Esophagus squamous epithelium (tissue), 5 donors: ENCODE results near the gene NMT1. TPM values are rescaled to one million over a fixed set of nuclear protein-coding genes. Genes with fewer than 3 reads are reported as not detected.
A peak's percentile ranks its signal among the peaks of the same experiment; 100 is the strongest.

ENCODE experiments used
- DNase-seq: peaks from one replicate; lab custom pipeline; 2025; lab: John Stamatoyannopoulos, UW
- H3K27ac ChIP-seq, 4 donors: fragments of 200-600 bp; sonication (generic); one replicate each; pipeline ENCODE4 v1.5.1; 2016 to 2019; ENCODE audit warnings: mild to moderate bottlenecking in 1 of 4
- H3K27me3 ChIP-seq, 4 donors: fragments of 200-600 bp; sonication (generic); 1 replicate in 3 of 4; 2 replicates in 1 of 4; pipeline versions ENCODE4 v1.5.1 to v1.6.0; 2017 to 2021; ENCODE audit warnings: antibody characterized with exemption in 1 of 4
- H3K36me3 ChIP-seq, 3 donors: fragments of 200-600 bp; sonication (generic); one replicate each; pipeline ENCODE4 v1.5.1; 2016 to 2019
- H3K4me1 ChIP-seq, 3 donors: fragments of 200-600 bp; sonication (generic); one replicate each; pipeline ENCODE4 v1.5.1; 2017 to 2019
- H3K4me3 ChIP-seq, 4 donors: fragments of 200-600 bp; sonication (generic); 1 replicate in 3 of 4; 2 replicates in 1 of 4; pipeline ENCODE4 v1.5.1; 2016 to 2019; ENCODE audit warnings: mild to moderate bottlenecking in 2 of 4, moderate library complexity in 1 of 4
- H3K9me3 ChIP-seq, 3 donors: fragments of 200-600 bp; sonication (generic); one replicate each; pipeline ENCODE4 v1.5.1; 2016 to 2019
- CTCF ChIP-seq, 6 experiments: fragments of 450-650 bp in 4 of 6; fragments of 200-600 bp in 2 of 6; sonication (generic) in 2 of 6; IDR thresholded peaks; one replicate each; pipeline ENCODE4 v1.5.1; 2016 to 2019; ENCODE audit warnings: antibody characterized with exemption in 6 of 6, mild to moderate bottlenecking in 4 of 6, moderate library complexity in 4 of 6
- POLR2A ChIP-seq, 4 donors: fragments of 450-650 bp; IDR thresholded peaks; one replicate each; pipeline ENCODE4 v1.6.1; 2017; ENCODE audit warnings: antibody characterized with exemption in 4 of 4, mild to moderate bottlenecking in 4 of 4, moderate library complexity in 3 of 4
- WGBS, 2 donors: methylation state at CpG; one replicate each; pipeline ENCODE4 v1.1.5; 2018; 5-methylcytosine and 5-hydroxymethylcytosine counted together
- intact Hi-C: fragments of 100-400 bp; cut with DNase I; formaldehyde crosslinking; loops from one replicate; pipeline ENCODE4 v1.15.0; 2022
- total RNA-seq, 4 donors: library from RNA; depleted of rRNA; stranded (reverse); fragments of >200 nt; gene quantifications; one replicate each; pipeline ENCODE4 v1.1.0, GENCODE V29; 2016
- donor health status: DM: yes; HTN: yes; CAD: no.

NMT1 gene
- total RNA-seq, 4 donors from 2014 or later = 54.6 to 66.2 (median 57.8) TPM

- DNase-seq = no peak
- no peak overlapping the region for H3K4me3 ChIP-seq
- H3K4me1 ChIP-seq = peaks cover 10 to 44% (median 20%) of the 10 kb centered on the region in 3 donors
- H3K9me3 ChIP-seq = no peaks in the 10 kb centered on the region
- H3K27ac ChIP-seq = peak overlapping the region; percentile 81 to 89 (median 86)
- no peaks in the 10 kb centered on the region for H3K27me3 ChIP-seq
- intact Hi-C loops = no loop called here
- TF ChIP-seq CTCF (IDR thresholded peaks at IDR 0.05) (no peak), POLR2A (IDR thresholded peaks at IDR 0.05) (no peak)
- H3K36me3 ChIP-seq = peaks cover 16 to 100% (median 50%) of the 10 kb centered on the region in 3 donors
- no CpG with 5 or more reads among the region's 4 CpGs for WGBS, 2 donors
Observed at GRCh38 chr17:45086391-45086790, 25.3 kb downstream of the NMT1 start.

GRCh38 chr17:45086865-45087503 is 25.9 kb downstream of the NMT1 start:
- peak overlapping the region; percentile 81 to 89 (median 86) for H3K27ac ChIP-seq
- H3K36me3 ChIP-seq = peaks cover 12 to 100% (median 46%) of the 10 kb centered on the region in 3 donors
- no peak overlapping the region for H3K4me3 ChIP-seq
- intact Hi-C loops = no loop called here
- no peak for DNase-seq
- peaks cover 14 to 44% (median 26%) of the 10 kb centered on the region in 3 donors for H3K4me1 ChIP-seq
- no peaks in the 10 kb centered on the region for H3K27me3 ChIP-seq
- 80 to 85% methylated on average over 4 to 6 of the region's 6 CpGs for WGBS, 2 donors
- no peaks in the 10 kb centered on the region for H3K9me3 ChIP-seq
- no peak for TF ChIP-seq POLR2A (IDR thresholded peaks at IDR 0.05)
- no peak for TF ChIP-seq CTCF (IDR thresholded peaks at IDR 0.05)

- Histone ChIP-seq H3K27ac (peak overlapping the region; percentile 81 to 89 (median 86)), H3K27me3 (no peaks in the 10 kb centered on the region), H3K36me3 (peaks cover 6 to 98% (median 41%) of the 10 kb centered on the region in 3 donors), H3K4me1 (peaks cover 18 to 49% (median 31%) of the 10 kb centered on the region in 3 donors), H3K4me3 (no peak overlapping the region), H3K9me3 (no peaks in the 10 kb centered on the region)
- intact Hi-C loops = no loop called here
- no peak for TF ChIP-seq POLR2A (IDR thresholded peaks at IDR 0.05)
- no peak for TF ChIP-seq CTCF (IDR thresholded peaks at IDR 0.05)
- 29 to 31% methylated on average over 3 of the region's 3 CpGs for WGBS, 2 donors
- no peak for DNase-seq
Observed at GRCh38 chr17:45087504-45087975, 26.4 kb downstream of the NMT1 start.

- Histone ChIP-seq H3K27me3 (no peaks in the 10 kb centered on the region), H3K4me1 (peaks cover 23 to 54% (median 35%) of the 10 kb centered on the region in 3 donors), H3K36me3 (peaks cover 4 to 94% (median 36%) of the 10 kb centered on the region in 3 donors), H3K4me3 (no peak overlapping the region), H3K9me3 (no peaks in the 10 kb centered on the region), H3K27ac (peak overlapping the region; percentile 81 to 89 (median 86))
- intact Hi-C loops = no loop called here
- TF ChIP-seq CTCF (IDR thresholded peaks at IDR 0.05) (no peak), POLR2A (IDR thresholded peaks at IDR 0.05) (no peak)
- no peak for DNase-seq
- 67 to 77% methylated on average over 1 to 5 of the region's 5 CpGs for WGBS, 2 donors
Observed at GRCh38 chr17:45087978-45088377, 26.9 kb downstream of the NMT1 start.

GRCh38 chr17:45088741-45089140 is 27.6 kb downstream of the NMT1 start:
- intact Hi-C loops = no loop called here
- Histone ChIP-seq H3K4me3 (no peak overlapping the region), H3K9me3 (no peaks in the 10 kb centered on the region), H3K27ac (peak overlapping the region; percentile 16 to 89 (median 86)), H3K36me3 (peaks cover 4 to 88% (median 29%) of the 10 kb centered on the region in 3 donors), H3K4me1 (peaks cover 30 to 61% (median 42%) of the 10 kb centered on the region in 3 donors), H3K27me3 (no peaks in the 10 kb centered on the region)
- DNase-seq = no peak
- WGBS, 2 donors = 76 to 77% methylated on average over 3 of the region's 3 CpGs
- TF ChIP-seq POLR2A (IDR thresholded peaks at IDR 0.05) = no peak
- no peak for TF ChIP-seq CTCF (IDR thresholded peaks at IDR 0.05)
